H1 (cell line): Measurements from ENCODE around the gene KIAA1755. TPM values are rescaled to one million over a fixed set of nuclear protein-coding genes. Genes with fewer than 3 reads are reported as not detected.

Experiments
- CTCF ChIA-PET: fragments of 300-600 bp; sonication (Branson Sonifier 250); formaldehyde crosslinking; loops from one replicate; lab custom pipeline; 2021; ENCODE audit not compliant: partially characterized antibody; lab: Charles Lee
- POLR2A ChIA-PET: fragments of 300-600 bp; sonication (Branson Sonifier 250); formaldehyde crosslinking; loops from one replicate; lab custom pipeline; 2021; ENCODE audit warnings: inconsistent platforms; ENCODE audit not compliant: partially characterized antibody; lab: Charles Lee
- DNase-seq, 2 experiments: peaks; one replicate each; pipeline versions ENCODE4 v3.0.0 to v3.0.0-alpha.2; 2010 to 2022; ENCODE audit warnings: low spot score in 2 of 2, low read depth in 1 of 2, mixed read lengths in 1 of 2
- FAIRE-seq: peaks from 2 replicates; lab custom pipeline; 2011; peaks lifted over from hg19 to GRCh38; lab: Jason Lieb, UNC
- H2AFZ ChIP-seq: 2 replicates; pipeline ENCODE4 v1.8.1; 2012; ENCODE audit warnings: low read length, inconsistent platforms
- H2AK5ac ChIP-seq: 2 replicates; pipeline ENCODE4 v1.6.1; 2013; ENCODE audit warnings: low read depth, low read length
- H2BK120ac ChIP-seq: replicated peaks from 2 replicates; pipeline ENCODE3; 2013; ENCODE audit warnings: low read depth, low read length, inconsistent platforms
- H2BK12ac ChIP-seq: 2 replicates; pipeline ENCODE4 v1.6.1; 2013; ENCODE audit warnings: low read depth, low read length
- H2BK15ac ChIP-seq: 2 replicates; pipeline ENCODE4 v1.6.1; 2013; ENCODE audit warnings: low read length
- H2BK20ac ChIP-seq: 2 replicates; pipeline ENCODE4 v1.6.1; 2013; ENCODE audit warnings: low read length
- H2BK5ac ChIP-seq: 2 replicates; pipeline ENCODE4 v1.6.1; 2013; ENCODE audit warnings: low read depth, low read length
- H3K14ac ChIP-seq: 2 replicates; pipeline ENCODE4 v1.6.1; 2013; ENCODE audit warnings: inconsistent platforms; ENCODE audit not compliant: insufficient read length
- H3K18ac ChIP-seq: 2 replicates; pipeline ENCODE4 v1.6.1; 2013; ENCODE audit warnings: low read length; ENCODE audit errors: extremely low read depth
- H3K23ac ChIP-seq: 2 replicates; pipeline ENCODE4 v1.6.1; 2013; ENCODE audit warnings: inconsistent platforms; ENCODE audit not compliant: insufficient read length
- H3K23me2 ChIP-seq: 2 replicates; pipeline ENCODE4 v1.6.1; 2013; ENCODE audit warnings: low read depth, low read length
- H3K27ac ChIP-seq: 2 replicates; pipeline ENCODE4 v1.6.1; 2011; ENCODE audit warnings: low read depth, low read length, inconsistent platforms
- H3K27me3 ChIP-seq, 4 experiments: replicated peaks in 1 of 4; 1 replicate in 1 of 4; 2 replicates in 3 of 4; pipeline versions ENCODE4 v1.6.1 to v1.8.1; 2011 to 2013; ENCODE audit warnings: low read length in 3 of 4, mild to moderate bottlenecking in 3 of 4, inconsistent platforms in 2 of 4, mixed read lengths in 2 of 4, moderate library complexity in 1 of 4; ENCODE audit not compliant: control insufficient read depth in 3 of 4, insufficient read depth in 3 of 4; ENCODE audit errors: extremely low read depth in 1 of 4
- H3K36me3 ChIP-seq, 4 experiments: 2 replicates each; pipeline versions ENCODE4 v1.6.1 to v1.8.1; 2011 to 2013; ENCODE audit warnings: mild to moderate bottlenecking in 4 of 4, low read length in 3 of 4, moderate library complexity in 2 of 4, control low read depth in 1 of 4, inconsistent platforms in 1 of 4; ENCODE audit not compliant: insufficient read depth in 4 of 4, control insufficient read depth in 2 of 4
- H3K4ac ChIP-seq: replicated peaks from 2 replicates; pipeline ENCODE3; 2013; ENCODE audit warnings: low read length, low read depth, mixed read lengths, inconsistent platforms; ENCODE audit not compliant: insufficient read length
- H3K4me1 ChIP-seq, 4 experiments: replicated peaks in 1 of 4; 1 replicate in 1 of 4; 2 replicates in 3 of 4; pipeline versions ENCODE4 v1.6.1 to v1.8.1; 2011 to 2013; ENCODE audit warnings: low read length in 3 of 4, inconsistent platforms in 2 of 4, mixed read lengths in 1 of 4; ENCODE audit not compliant: insufficient read depth in 4 of 4, control insufficient read depth in 3 of 4
- H3K4me2 ChIP-seq, 2 experiments: 2 replicates each; pipeline versions ENCODE4 v1.6.1 to v1.8.1; 2011 to 2013; ENCODE audit warnings: low read depth in 2 of 2, low read length in 2 of 2, control low read depth in 1 of 2, inconsistent platforms in 1 of 2, mild to moderate bottlenecking in 1 of 2; ENCODE audit not compliant: insufficient read depth in 1 of 2
- H3K4me3 ChIP-seq, 4 experiments: fragments of 200-600, 300-600 bp in 1 of 4; sonication (generic), shearing (Covaris generic), sonication (Bioruptor Twin) in 1 of 4; 2 replicates each; pipeline versions ENCODE4 v1.5.1 to v1.8.1; 2011 to 2016; ENCODE audit warnings: low read length in 4 of 4, low read depth in 3 of 4, control low read depth in 2 of 4, inconsistent platforms in 2 of 4, mild to moderate bottlenecking in 2 of 4, mixed read lengths in 1 of 4, moderate library complexity in 1 of 4; ENCODE audit not compliant: insufficient read depth in 2 of 4; ENCODE audit errors: extremely low read depth in 1 of 4
- H3K56ac ChIP-seq: replicated peaks from 2 replicates; pipeline ENCODE3; 2013; ENCODE audit warnings: low read depth, mild to moderate bottlenecking, mixed read lengths, low read length, inconsistent platforms; ENCODE audit not compliant: insufficient read length
- H3K79me1 ChIP-seq: 2 replicates; pipeline ENCODE4 v1.6.1; 2013; ENCODE audit warnings: low read depth, low read length, control low read depth
- H3K79me2 ChIP-seq, 2 experiments: 2 replicates each; pipeline versions ENCODE4 v1.6.1 to v1.8.1; 2012 to 2013; ENCODE audit warnings: low read length in 2 of 2, mild to moderate bottlenecking in 2 of 2, inconsistent platforms in 1 of 2; ENCODE audit not compliant: insufficient read depth in 2 of 2, control insufficient read depth in 1 of 2
- H3K9ac ChIP-seq, 4 experiments: replicated peaks in 1 of 4; 1 replicate in 1 of 4; 2 replicates in 3 of 4; pipeline versions ENCODE4 v1.6.1 to v1.8.1; 2011 to 2013; ENCODE audit warnings: low read depth in 3 of 4, low read length in 3 of 4, control low read depth in 2 of 4, mild to moderate bottlenecking in 2 of 4, moderate library complexity in 2 of 4, inconsistent platforms in 1 of 4; ENCODE audit errors: extremely low read depth in 1 of 4
- H3K9me3 ChIP-seq, 2 experiments: 2 replicates each; pipeline versions ENCODE4 v1.6.1 to v1.8.1; 2012 to 2013; ENCODE audit warnings: mild to moderate bottlenecking in 2 of 2, moderate library complexity in 2 of 2, control low read depth in 1 of 2, inconsistent platforms in 1 of 2, low read depth in 1 of 2, low read length in 1 of 2, mixed read lengths in 1 of 2; ENCODE audit not compliant: insufficient read depth in 2 of 2
- H4K20me1 ChIP-seq, 2 experiments: replicated peaks in 1 of 2; 2 replicates each; pipeline versions ENCODE3 to v1.8.1; 2011 to 2013; ENCODE audit warnings: inconsistent platforms in 2 of 2, low read length in 2 of 2, mild to moderate bottlenecking in 1 of 2; ENCODE audit not compliant: insufficient read depth in 2 of 2, control insufficient read depth in 1 of 2
- H4K5ac ChIP-seq: 2 replicates; pipeline ENCODE4 v1.6.1; 2013; ENCODE audit warnings: low read length, low read depth, mixed read lengths, inconsistent platforms; ENCODE audit not compliant: insufficient read length
- H4K8ac ChIP-seq: 2 replicates; pipeline ENCODE4 v1.8.0; 2013; ENCODE audit warnings: mild to moderate bottlenecking, moderate library complexity, low read length, inconsistent platforms; ENCODE audit not compliant: insufficient read depth; ENCODE audit errors: extremely low read depth
- H4K91ac ChIP-seq: replicated peaks from 2 replicates; pipeline ENCODE3; 2013; ENCODE audit warnings: low read length, mixed read lengths, inconsistent platforms; ENCODE audit not compliant: insufficient read length
- ATF2 ChIP-seq: IDR thresholded peaks from 2 replicates; pipeline ENCODE4 v1.6.1; 2012; ENCODE audit warnings: low read length, inconsistent platforms
- ATF3 ChIP-seq: IDR thresholded peaks from 2 replicates; pipeline ENCODE4 v1.6.1; 2011; ENCODE audit warnings: low read depth, mild to moderate bottlenecking, low read length; ENCODE audit not compliant: insufficient read depth
- WGBS, 2 experiments: shearing (Covaris generic) in 1 of 2; methylation state at CpG; one replicate each; pipeline versions ENCODE4 v1.1.6 to v1.1.7; 2013 to 2015; ENCODE audit warnings: low lambda C conversion rate in 2 of 2, mixed read lengths in 2 of 2, inconsistent platforms in 1 of 2, low coverage in 1 of 2, missing lambda C conversion rate in 1 of 2; ENCODE audit not compliant: insufficient replicate concordance in 2 of 2, insufficient coverage in 1 of 2, insufficient read length in 1 of 2; ENCODE audit errors: extremely low coverage in 1 of 2, missing lambda C conversion rate in 1 of 2; 5-methylcytosine and 5-hydroxymethylcytosine counted together
- polyA plus RNA-seq, 7 experiments: library from polyadenylated mRNA; depleted of rRNA in 3 of 7; stranded (reverse) in 5 of 7; unstranded in 2 of 7; fragments of >200 nt in 5 of 7; fragments of 200-250 nt in 2 of 7; gene quantifications; 1 replicate in 5 of 7; 2 replicates in 1 of 7; 4 replicates in 1 of 7; pipeline versions ENCODE4 v1.2.1 to v1.2.3, GENCODE V29; 2011 to 2013; ENCODE audit warnings: missing spikeins in 2 of 7, mixed read lengths in 2 of 7
- total RNA-seq: library from RNA; stranded (reverse); fragmentation: NEBNext Ultra II Directional; extraction: Animal tissue kit (Norgen Biotek cat#: 25700); gene quantifications from 2 replicates; pipeline ENCODE4 v1.2.1, GENCODE V29; 2021

The KIAA1755 gene
- total and polyA plus RNA-seq, 2 of the 8 experiments (the other 6 are each of a cell fraction or from before 2014, with no cell fraction given) = 0.23 TPM; not detected in 1

GRCh38 chr20:38256021-38256420 is 4.5 kb downstream of the KIAA1755 start:
- peaks cover 0 to 14% (median 6%) of the 10 kb centered on the region in 4 experiments; a peak in 4 of 7 replicates for H3K4me1 ChIP-seq
- no peak overlapping the region for H2BK120ac ChIP-seq
- H3K18ac ChIP-seq = no peak overlapping the region
- no peak overlapping the region for H3K14ac ChIP-seq
- peaks cover 4% of the 10 kb centered on the region; the same call in 1 of the 2 replicates for H3K23me2 ChIP-seq
- no peak overlapping the region for H3K23ac ChIP-seq
- FAIRE-seq = no peak
- no peak overlapping the region for H3K4ac ChIP-seq
- no peaks in the 10 kb centered on the region for H3K36me3 ChIP-seq
- TF ChIP-seq ATF2 (no peak), ATF3 (no peak)
- TF ChIP-seq, all 59 proteins: peak for 0
- Histone ChIP-seq H3K79me2 (no peaks in the 10 kb centered on the region), H2BK15ac (no peak overlapping the region), H2AK5ac (no peak overlapping the region), H3K9me3 (no peaks in the 10 kb centered on the region), H3K4me2 (no peak overlapping the region), H2BK12ac (no peak overlapping the region), H2BK5ac (no peak overlapping the region), H3K9ac (no peak overlapping the region), H4K20me1 (no peaks in the 10 kb centered on the region), H3K79me1 (no peaks in the 10 kb centered on the region), H2BK20ac (no peak overlapping the region), H2AFZ (no peak overlapping the region), H4K91ac (no peak overlapping the region), H3K4me3 (no peak overlapping the region), H3K27me3 (peaks cover 0 to 16% (median 11%) of the 10 kb centered on the region in 4 experiments; a peak in 4 of 7 replicates), H4K5ac (no peak overlapping the region), H3K27ac (no peak overlapping the region), H4K8ac (no peak overlapping the region), H3K56ac (no peak overlapping the region)
- ChIA-PET POLR2A (no interaction called here), CTCF (interaction anchor here (0.7 to 1.6 kb wide), 3 partner anchors 35 to 200 kb away, joined by 3 to 5 read pairs (median 3); no protein-coding TSS in a partner anchor)
- WGBS, 2 experiments = 72% methylated on average over 4 of the region's 4 CpGs; no CpG with 5 or more reads in 1 of the 2 experiments
- DNase-seq = no peak
